ENCODE data around the gene SPR. TPM values are rescaled to one million over a fixed set of nuclear protein-coding genes. Genes with fewer than 3 reads are reported as not detected.

SPR gene
- total RNA-seq (2014; rRNA removed; shearing (Covaris generic); ENCODE audit: low replicate concordance): 120 and 123 TPM in 2 replicates

DNA sequence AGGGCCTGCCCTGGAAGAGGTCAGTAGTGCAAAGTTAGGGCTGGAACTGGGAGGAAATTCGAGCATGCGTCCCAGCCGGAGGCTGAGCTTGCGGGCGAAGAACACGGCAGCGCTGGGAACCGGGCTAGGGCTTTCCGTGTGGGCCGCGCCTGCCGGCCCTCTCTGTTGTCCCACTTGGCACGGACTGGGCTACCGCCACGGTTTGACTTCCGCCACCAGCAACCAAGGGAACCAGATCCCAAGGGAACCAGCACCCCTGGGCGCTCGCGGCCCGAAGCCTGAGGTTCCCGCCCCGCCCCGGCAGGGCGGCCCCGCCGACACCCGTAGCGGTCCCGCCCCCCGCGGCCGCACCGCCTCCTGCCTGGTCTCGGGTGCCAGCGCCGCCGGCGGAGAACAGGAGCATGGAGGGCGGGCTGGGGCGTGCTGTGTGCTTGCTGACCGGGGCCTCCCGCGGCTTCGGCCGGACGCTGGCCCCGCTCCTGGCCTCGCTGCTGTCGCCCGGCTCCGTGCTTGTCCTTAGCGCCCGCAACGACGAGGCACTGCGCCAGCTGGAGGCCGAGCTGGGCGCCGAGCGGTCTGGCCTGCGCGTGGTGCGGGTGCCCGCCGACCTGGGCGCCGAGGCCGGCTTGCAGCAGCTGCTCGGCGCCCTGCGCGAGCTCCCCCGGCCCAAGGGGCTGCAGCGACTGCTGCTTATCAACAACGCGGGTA, at the start of gene SPR:
Gene SPR (plus strand): TSS at position 377 of the 708 bp plus-strand sequence. CDS start 25 bp downstream, at position 402.
- in situ Hi-C loops (cut with HindIII; ENCODE audit: low pct_unique_long_range_greater_than_20kb, low sequenced_read_pairs): no loop called here
- peak; percentile 78 for DNase-seq (ENCODE audit: low read depth)

DNA sequence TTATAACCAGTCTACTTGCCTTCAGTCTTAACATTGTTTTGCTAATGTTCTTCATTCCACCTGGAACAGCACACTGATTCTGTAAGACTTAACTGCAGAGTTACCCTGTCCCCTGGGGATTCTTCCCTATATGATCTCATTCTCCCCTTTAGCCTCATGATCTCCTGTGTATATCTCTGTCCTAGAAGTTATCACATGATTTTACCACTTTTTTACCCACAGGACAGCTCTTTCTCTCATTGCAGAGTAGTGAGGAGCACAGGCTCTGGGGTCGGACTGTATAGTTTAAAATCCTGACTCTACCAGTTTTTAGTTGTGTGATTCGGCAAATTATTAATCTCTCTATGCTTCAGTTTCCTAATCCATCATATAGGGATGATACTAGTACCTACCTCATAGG, 47.1 kb upstream of the SPR start:
- DNase-seq (ENCODE audit: low read depth): no peak
- in situ Hi-C loops (cut with HindIII; ENCODE audit: low pct_unique_long_range_greater_than_20kb, low sequenced_read_pairs): no loop called here

DNA sequence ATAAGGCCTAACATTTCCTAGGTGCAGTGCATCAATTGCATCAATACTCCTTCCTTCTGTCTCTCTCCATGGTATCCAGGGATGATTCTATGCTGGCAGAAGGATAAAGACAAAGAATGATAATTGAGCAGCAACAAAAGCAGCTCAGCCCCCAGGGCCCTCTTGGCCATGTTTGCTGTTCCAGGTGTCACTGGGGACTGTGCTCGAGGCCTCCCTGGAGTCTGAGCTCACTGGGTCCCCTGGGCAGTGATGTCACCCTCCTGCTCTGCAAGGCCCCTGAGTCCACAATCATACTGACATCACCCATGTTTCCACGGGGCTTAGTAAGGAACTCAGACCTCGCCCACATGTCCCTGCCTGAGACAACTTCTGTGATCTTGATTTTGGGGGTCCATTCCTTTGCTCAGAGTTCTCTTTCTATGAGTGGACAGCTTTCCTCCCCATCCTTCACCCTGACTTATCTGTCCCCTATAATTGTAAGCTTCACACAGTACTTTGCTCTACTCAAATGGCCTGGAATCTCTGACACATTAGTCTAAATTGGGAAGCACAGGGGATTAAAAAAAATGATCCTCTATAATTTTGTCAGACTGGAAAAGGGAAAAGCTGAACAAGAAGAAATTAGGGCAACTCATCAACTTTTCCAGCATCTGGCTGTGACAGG, 45.6 kb upstream of the SPR start:
- in situ Hi-C loops (cut with HindIII; ENCODE audit: low pct_unique_long_range_greater_than_20kb, low sequenced_read_pairs): no loop called here
- DNase-seq (ENCODE audit: low read depth): no peak

DNA sequence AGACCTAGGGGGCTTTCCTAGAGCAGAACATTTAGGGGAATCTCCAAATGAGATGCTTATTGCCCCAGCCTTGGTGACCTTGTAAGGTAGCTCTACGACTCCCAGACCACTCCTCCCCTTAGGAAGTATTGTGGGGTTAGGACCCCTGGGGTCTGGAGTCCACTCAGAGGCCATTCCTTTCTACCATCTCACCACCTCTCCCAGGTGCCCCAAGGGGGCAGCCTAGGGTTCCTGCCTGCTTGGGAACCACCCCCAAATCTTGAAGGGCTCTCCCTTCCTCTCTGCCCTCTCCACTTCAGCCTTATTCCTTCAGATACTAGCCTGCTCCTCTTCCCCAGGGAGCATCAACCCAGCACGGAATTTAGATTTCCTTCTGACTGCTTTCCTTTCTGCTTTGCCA, 43.9 kb upstream of the SPR start:
- in situ Hi-C loops (cut with HindIII; ENCODE audit: low pct_unique_long_range_greater_than_20kb, low sequenced_read_pairs): no loop called here
- DNase-seq (ENCODE audit: low read depth): no peak

DNA sequence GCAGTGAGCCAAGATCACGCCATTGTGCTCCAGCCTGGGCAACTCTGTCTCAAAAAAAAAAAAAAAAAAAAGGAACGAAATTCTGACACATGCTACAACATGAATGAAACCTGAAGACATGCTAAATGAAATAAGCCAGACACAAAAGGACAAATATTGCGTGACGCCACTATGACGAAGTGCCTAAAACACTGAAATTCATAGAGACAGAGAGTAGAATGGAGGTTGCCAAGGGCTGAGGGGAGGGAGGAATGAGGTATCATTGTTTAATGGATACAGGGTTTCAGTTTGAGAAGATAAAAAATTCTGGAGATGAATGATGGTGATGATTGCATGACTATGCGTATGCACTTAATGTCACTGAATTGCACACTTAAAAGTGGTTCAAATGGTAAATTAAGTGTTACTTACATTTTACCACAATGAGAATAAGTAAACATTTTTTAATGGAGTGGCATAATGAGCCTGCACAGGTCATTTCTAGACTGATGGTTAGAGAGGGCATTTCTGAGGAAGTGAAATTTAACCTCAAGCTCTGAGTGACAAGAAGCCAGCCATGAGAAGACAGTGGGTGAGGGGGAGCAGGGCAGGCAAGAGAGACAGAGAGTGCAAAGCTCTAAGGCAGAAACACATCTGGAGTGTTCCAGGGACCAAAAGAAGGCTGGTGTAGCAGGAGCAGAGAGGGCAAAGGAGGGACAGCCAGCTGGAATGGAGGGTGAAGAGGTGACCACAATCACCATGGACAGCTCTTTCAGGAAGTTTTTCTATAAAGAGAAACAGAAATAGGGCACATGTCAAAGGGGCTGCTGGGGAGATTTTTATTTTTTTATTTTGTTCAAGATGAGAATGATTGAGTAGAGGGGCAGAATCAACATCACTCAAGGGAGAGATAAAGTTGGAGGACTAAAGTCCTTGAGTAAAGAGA, 40.8 kb upstream of the SPR start:
- in situ Hi-C loops (cut with HindIII; ENCODE audit: low pct_unique_long_range_greater_than_20kb, low sequenced_read_pairs): no loop called here
- no peak for DNase-seq (ENCODE audit: low read depth)

DNA sequence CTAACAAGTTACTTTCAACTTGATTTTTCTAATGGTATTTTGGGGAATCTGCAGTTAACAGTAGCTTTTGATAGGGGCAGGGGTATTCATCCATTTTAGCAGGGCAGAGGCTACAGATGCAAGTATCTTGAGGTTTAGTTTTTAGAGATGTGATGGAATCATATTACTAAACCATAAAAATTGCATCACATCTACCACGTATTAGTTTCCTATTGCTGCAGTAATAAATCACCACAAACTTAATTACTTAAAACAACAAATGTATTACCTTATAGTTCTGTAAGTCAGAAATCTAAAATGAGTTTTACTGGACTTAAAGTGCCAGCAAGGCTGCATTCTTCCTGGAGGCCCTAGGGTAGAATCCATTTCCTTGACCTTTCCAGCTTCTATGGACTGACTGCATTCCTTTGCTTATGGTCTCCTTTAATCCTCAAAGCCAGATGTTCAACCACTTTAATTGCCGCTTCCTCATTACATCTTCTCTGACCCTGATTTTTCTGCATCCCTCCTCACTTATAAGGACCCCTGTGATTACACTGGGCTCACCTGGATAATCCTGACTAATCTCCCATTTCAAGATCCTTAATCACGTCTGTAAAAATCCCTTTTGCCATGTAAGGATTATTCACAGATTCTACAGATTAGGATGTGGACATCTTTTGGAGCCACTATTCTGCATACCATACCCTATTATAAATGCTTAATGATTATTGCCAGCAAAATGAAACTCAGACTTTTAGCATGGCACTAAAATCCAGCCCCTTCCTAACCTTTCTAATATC, 39.5 kb upstream of the SPR start:
- no peak for DNase-seq (ENCODE audit: low read depth)
- in situ Hi-C loops (cut with HindIII; ENCODE audit: low pct_unique_long_range_greater_than_20kb, low sequenced_read_pairs): no loop called here

DNA sequence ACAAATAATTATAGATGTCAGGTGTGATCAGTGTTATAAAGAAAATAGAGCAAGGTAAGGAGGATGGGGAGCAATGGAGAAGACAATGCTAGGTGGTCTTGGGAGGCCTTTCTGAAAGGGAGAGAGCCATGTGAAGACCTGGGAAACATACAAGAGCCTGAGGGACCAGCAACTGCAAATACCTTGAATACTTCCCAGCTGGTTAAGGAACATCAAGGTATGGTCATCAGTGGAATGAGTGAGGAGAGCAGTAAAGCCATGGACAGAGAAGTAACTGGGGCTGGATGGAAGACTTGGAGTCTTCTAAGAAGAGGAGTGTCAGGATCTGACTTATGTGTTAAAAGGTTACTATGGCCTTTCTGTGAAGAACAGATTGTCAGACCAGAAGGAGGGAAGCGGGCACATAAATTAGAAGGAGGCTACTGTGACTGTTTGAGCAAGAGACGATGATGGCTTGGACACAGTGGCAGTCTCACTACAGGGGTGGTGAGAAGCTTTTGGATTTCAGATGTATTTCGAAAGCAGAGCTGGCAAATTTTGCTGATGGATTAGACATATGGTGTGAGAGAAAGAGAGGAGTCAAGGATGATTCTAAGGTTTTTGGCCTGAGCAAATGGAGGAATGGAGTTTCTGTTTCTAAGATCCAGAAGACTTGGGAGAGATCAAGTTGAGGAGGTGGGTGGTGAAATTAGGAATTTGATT, 38.6 kb upstream of the SPR start:
- no peak for DNase-seq (ENCODE audit: low read depth)
- in situ Hi-C loops (cut with HindIII; ENCODE audit: low pct_unique_long_range_greater_than_20kb, low sequenced_read_pairs): no loop called here

DNA sequence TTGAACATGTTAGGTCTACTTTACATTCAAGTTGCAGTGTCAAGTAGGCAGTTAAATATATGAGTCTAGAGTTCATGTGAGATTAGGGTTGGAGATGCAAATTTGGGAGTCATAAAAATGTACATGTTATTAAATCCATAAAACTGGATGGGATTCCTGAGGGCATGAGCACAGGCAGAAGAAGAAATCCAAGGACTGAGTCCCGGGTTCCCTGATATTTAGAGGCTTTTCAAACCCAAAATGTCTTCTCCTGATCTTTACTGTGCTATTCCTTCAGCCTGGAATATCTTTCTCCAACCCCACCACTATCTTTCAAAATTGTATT, 38.1 kb upstream of the SPR start:
- in situ Hi-C loops (cut with HindIII; ENCODE audit: low pct_unique_long_range_greater_than_20kb, low sequenced_read_pairs): no loop called here
- no peak for DNase-seq (ENCODE audit: low read depth)

DNA sequence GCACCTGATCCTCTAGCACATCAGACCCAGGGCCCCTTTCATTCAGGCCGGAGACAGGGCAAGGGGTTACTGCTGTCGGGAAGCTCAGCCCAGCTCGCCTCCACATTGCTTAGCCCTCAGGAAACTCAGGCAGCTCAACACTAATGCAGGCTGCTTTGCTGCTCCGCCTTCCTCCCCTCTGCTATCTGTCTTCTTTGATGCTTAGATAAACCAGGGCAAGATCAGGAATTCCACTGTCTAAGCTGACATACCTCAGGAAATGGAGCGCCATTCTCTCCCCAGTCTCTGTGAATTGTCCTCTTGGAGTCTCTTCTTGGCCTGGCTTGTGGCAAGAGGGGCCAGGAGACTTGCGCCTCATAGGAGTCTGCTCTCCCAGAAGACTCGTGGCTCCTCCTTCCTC, 35.9 kb upstream of the SPR start:
- in situ Hi-C loops (cut with HindIII; ENCODE audit: low pct_unique_long_range_greater_than_20kb, low sequenced_read_pairs): no loop called here
- DNase-seq (ENCODE audit: low read depth): no peak

DNA sequence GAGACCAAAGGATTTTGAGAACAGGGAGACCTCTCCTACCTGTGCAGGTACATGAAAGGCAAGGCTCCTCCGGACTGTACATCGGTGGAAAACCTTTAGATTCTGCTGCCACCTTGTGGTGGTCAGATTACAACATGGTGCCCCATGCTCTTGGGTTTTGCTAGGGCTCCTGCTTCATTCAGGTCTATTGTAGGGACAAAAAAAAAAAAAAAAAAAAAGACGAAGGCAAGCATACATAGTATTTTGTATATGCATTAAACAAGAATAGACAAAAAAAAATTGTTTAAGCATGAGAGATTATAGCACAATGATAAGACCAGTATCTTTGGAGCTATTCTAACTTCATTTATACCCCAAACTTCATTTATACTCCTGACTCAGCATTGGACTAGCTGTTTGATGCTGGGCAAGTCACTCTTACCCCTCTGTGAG, 27.4 kb upstream of the SPR start:
- in situ Hi-C loops (cut with HindIII; ENCODE audit: low pct_unique_long_range_greater_than_20kb, low sequenced_read_pairs): no loop called here
- DNase-seq (ENCODE audit: low read depth): peak; percentile 73

DNA sequence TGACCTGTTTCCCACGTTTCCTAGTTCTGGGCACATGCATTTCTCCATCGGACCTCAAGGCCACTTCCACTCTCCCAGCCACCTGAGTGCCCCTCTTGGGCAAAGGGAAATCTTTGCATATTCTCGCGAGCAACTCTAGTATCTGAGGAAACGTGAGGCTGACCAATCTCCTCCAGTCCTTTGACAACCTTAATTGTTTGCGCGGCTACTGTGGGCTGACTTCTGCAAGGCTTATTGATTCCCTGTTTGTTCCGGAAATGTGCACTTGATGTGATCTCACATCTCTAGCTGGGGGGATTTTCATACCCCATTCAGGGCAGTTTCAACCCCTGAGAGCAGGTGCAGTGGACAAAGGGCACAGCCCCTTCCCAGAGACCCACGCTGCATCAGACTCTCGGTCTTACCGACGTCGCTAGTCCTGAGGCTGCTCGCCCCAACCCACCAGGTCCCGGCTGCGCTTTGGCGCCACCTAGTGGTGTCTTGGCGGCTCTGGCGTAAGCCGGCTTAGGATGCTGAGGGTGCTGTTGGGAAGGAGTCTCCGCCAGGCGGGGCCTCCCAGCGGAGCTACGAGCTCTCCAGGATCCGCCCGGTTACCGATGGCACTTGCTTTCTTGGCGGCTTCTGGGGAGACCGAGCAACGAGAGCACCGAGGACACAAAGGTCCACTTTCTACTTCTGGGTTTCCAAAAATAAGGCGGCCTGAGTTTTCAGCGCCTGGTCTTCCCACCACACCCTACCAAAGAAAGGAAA, 24.8 kb upstream of the SPR start:
- DNase-seq (ENCODE audit: low read depth): peak; percentile 87
- in situ Hi-C loops (cut with HindIII; ENCODE audit: low pct_unique_long_range_greater_than_20kb, low sequenced_read_pairs): no loop called here

DNA sequence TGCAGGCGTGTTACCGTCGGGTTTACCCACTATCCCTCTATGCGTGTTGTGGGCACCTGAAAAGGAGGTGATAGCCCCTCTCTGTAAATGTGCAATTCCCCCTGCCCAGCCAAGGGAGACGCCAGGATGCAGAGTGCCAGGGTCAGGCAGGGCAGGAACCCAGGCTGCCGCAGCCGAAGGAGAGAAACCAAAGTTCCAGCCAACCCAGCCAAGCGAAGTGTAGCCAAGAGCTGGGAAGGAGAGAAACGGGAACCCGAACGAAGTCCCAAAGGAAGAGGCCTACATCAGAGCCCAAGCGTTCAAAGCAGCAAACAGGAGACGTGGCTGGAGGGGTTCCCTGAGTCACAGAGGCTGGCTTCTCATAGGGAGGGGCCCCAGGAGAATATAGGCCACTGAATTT, 24.2 kb upstream of the SPR start:
- in situ Hi-C loops (cut with HindIII; ENCODE audit: low pct_unique_long_range_greater_than_20kb, low sequenced_read_pairs): no loop called here
- no peak for DNase-seq (ENCODE audit: low read depth)

DNA sequence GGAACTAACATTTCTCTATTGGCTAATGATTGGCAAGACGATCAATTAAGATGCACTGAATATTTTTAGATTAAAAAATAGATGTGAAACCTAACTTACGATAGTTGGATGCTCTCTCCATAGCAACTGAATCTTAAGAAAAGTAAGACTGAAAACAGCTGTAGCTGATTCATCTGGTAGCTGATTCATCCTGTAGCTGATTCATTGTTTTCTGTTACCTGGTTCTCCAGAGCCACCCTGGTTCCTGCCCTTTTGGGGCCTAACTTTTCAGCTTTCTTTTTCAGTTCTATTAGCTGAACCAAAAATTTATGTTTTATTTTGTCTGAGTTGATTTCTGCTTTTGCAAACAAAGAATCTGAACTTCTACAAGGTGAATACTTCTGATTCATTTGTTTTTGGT, 22.7 kb upstream of the SPR start:
- in situ Hi-C loops (cut with HindIII; ENCODE audit: low pct_unique_long_range_greater_than_20kb, low sequenced_read_pairs): no loop called here
- DNase-seq (ENCODE audit: low read depth): peak; percentile 52

DNA sequence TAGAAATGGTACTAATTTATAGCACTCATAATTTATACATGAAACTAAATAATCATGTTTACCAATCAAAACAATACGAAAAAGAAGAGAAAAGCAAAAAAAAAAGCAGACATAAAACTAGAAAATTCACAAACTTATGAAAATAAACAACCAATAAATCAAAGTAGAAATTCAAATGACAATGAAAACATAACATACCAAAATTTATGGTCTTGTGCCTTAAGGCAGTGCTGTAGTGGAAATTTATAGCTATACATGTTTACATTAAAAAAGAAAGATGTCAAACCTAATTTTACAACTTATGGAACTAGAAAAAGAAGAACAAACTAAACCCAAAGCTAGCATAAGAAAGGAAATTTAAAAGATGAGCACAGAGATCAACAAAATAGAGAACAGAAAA, 16.1 kb upstream of the SPR start:
- no peak for DNase-seq (ENCODE audit: low read depth)
- in situ Hi-C loops (cut with HindIII; ENCODE audit: low pct_unique_long_range_greater_than_20kb, low sequenced_read_pairs): no loop called here

DNA sequence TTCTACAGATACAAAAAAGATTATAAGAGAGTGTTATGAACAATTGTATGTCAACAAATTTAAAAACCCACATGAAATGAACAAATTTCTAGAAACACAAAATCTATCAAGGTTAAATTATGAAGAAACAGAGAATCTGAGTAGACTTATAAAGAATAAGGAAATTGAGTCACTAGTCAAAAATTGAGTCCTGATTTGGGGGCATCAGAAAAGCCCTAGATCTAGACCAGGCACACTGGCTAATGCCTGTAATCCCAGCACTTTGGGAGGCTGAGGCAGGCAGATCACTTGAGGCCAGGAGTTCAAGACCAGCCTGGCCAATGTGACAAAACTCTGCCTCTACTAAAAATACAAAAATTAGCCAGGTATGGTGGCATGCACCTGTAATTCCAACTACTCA, 15.3 kb upstream of the SPR start:
- in situ Hi-C loops (cut with HindIII; ENCODE audit: low pct_unique_long_range_greater_than_20kb, low sequenced_read_pairs): no loop called here

DNA sequence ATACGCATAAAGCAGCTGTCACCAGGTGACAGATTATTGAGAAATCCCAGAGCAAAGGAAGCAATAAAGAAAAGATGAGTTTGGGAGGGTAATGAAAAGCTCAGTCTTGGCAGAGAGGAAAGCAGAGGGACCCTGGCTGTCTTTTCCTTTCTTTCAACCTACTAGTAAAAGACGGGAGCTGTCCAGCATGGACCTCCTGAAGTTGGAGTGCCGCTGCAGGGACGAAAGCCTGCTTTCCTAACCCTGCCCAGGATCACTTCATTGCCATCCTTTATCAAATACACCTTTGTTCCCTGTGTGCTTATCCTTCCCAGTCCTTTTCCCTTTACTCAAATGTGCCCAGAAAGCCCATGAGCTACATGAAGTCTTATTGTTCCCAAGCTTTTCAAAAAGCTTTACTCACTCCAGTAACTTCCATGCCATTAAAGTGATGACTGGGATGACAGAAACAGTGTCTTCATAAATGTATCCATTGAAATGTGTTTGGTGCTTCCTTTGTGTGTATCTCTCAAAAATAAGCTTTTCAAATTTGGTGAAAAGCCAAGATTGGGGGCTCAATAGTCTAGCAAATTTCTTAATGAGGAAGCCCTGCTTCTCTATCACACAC, 3.7 kb upstream of the SPR start:
- in situ Hi-C loops (cut with HindIII; ENCODE audit: low pct_unique_long_range_greater_than_20kb, low sequenced_read_pairs): no loop called here
- peak; percentile 52 for DNase-seq (ENCODE audit: low read depth)

More for the DNA sequence above, 15.3 kb upstream of the SPR start:
- DNase-seq (ENCODE audit: low read depth): no peak

DNA sequence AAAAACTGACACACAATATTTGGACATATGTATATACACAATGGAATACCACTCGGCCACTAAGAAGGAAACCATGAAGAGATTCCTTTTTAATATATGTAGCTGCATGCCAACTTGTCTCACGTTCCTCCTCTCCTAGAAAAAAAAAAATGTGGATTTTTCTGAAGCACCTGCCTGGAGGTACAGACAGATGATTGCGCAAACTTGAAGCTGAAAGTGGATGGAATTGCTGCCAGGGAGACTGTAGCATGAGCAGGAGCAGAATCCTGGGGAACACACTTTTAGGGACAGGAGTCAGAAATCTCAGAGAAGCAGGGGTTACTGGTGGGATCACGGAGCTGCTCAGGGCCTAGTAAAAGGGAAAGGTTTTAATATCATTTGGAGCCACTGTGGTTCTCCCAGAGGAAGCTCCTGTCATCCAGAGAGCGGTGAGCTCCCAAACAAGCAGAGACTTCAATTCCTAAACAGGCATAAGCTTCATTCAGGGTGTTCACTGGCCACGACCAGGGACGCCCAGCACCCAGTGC, 640 bp upstream of the SPR start:
- in situ Hi-C loops (cut with HindIII; ENCODE audit: low pct_unique_long_range_greater_than_20kb, low sequenced_read_pairs): no loop called here
- DNase-seq (ENCODE audit: low read depth): peak; percentile 10
